HL-60 (cell line): ENCODE measurements around the gene KAT8.
A peak's percentile ranks its signal among the peaks of the same experiment; 100 is the strongest.

ENCODE experiments used
- DNase-seq, 2 experiments: peaks; one replicate each; pipeline ENCODE4 v3.0.0-alpha.2; 2010 to 2020; ENCODE audit warnings: low read depth in 1 of 2, low spot score in 1 of 2
- H3K27ac ChIP-seq: fragments of 250-450 bp; sonication (Bioruptor Pico); replicated peaks from 2 replicates; pipeline ENCODE4 v1.5.1; 2020; ENCODE audit warnings: mild to moderate bottlenecking, moderate library complexity
- H3K27me3 ChIP-seq: fragments of 250-450 bp; sonication (Bioruptor Pico); 2 replicates; pipeline ENCODE4 v1.5.1; 2021; ENCODE audit warnings: mild to moderate bottlenecking, moderate library complexity; ENCODE audit not compliant: insufficient read depth, poor library complexity, severe bottlenecking
- H3K4me3 ChIP-seq: replicated peaks from 2 replicates; pipeline ENCODE4 v1.5.1; 2011; ENCODE audit warnings: mild to moderate bottlenecking, control low read depth, low read length; ENCODE audit not compliant: insufficient read depth
- GABPA ChIP-seq: IDR thresholded peaks from 2 replicates; pipeline ENCODE4 v1.6.1; 2012; ENCODE audit warnings: low read depth
- POLR2AphosphoS5 ChIP-seq: IDR thresholded peaks from 2 replicates; pipeline ENCODE4 v1.6.1; 2012; ENCODE audit warnings: low read depth
- SPI1 ChIP-seq: IDR thresholded peaks from 2 replicates; pipeline ENCODE4 v1.6.1; 2012; ENCODE audit warnings: low read depth, mild to moderate bottlenecking, borderline replicate concordance
- long read RNA-seq: library from polyadenylated mRNA; unstranded; transcript quantifications from one replicate; pipeline ENCODE4 v2.0.0, GENCODE V29; 2020
- TF ChIP-seq, protein P1 (sequence below): IDR thresholded peaks from 2 replicates; pipeline ENCODE4 v1.6.1; 2012; ENCODE audit warnings: low read depth; ENCODE audit not compliant: insufficient replicate concordance
- TF ChIP-seq, protein P2 (sequence below): IDR thresholded peaks from one replicate; pipeline ENCODE4 v1.5.1; 2011; ENCODE audit warnings: low read length, control low read depth, inconsistent platforms; ENCODE audit not compliant: insufficient read depth

KAT8 gene
- long read RNA-seq, transcript KAT8-201 (11 exons, 1,525 nt) = major isoform, 22 of 28 reads
- long read RNA-seq, partial matches to known transcripts = 2 of 28 reads
- long read RNA-seq, other reads (novel, unspliced or antisense) = 2 of 28 reads

DNA sequence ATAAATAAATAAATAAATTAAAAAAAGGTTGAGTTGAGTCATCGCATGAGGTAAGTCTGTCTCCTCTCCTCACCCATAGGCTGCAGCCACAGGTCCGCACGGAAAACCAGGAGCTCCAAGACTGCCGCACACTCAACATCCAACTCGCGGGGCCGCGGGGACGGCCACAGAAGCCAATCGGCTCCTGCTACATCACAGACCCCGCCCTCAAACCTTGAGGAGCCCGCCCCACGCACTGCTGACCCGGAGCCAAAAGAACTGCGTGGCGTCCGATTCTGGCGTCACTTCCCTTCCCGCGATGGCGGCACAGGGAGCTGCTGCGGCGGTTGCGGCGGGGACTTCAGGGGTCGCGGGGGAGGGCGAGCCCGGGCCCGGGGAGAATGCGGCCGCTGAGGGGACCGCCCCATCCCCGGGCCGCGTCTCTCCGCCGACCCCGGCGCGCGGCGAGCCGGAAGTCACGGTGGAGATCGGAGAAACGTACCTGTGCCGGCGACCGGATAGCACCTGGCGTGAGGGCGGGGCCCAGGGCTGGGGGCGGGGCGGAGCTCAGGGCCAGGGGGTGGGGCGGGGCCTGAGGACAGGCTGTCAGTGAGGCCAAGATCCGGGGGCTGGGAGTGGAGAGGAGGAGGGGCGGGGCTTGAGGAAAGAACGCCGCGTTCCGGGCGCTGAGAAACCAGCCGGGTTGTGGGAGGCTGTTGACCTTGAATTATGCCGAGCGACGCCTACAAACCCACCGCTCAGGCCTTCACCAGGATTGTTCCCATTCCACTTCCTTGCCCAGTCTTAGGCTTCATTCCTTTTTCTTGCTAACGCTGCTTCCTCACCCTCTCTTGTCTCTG lies at the start of gene KAT8:
TSS of gene KAT8 (plus strand) at position 281 of the 839 bp plus-strand sequence. CDS start at position 299, 18 bp downstream.
- DNase-seq = peak; percentile 95 to 99
- no peaks in the 10 kb centered on the region for H3K27me3 ChIP-seq
- peak within 1 kb of the TSS; percentile 82 for H3K27ac ChIP-seq
- H3K4me3 ChIP-seq = peak within 1 kb of the TSS; percentile 54
- TF ChIP-seq, protein P1, sequence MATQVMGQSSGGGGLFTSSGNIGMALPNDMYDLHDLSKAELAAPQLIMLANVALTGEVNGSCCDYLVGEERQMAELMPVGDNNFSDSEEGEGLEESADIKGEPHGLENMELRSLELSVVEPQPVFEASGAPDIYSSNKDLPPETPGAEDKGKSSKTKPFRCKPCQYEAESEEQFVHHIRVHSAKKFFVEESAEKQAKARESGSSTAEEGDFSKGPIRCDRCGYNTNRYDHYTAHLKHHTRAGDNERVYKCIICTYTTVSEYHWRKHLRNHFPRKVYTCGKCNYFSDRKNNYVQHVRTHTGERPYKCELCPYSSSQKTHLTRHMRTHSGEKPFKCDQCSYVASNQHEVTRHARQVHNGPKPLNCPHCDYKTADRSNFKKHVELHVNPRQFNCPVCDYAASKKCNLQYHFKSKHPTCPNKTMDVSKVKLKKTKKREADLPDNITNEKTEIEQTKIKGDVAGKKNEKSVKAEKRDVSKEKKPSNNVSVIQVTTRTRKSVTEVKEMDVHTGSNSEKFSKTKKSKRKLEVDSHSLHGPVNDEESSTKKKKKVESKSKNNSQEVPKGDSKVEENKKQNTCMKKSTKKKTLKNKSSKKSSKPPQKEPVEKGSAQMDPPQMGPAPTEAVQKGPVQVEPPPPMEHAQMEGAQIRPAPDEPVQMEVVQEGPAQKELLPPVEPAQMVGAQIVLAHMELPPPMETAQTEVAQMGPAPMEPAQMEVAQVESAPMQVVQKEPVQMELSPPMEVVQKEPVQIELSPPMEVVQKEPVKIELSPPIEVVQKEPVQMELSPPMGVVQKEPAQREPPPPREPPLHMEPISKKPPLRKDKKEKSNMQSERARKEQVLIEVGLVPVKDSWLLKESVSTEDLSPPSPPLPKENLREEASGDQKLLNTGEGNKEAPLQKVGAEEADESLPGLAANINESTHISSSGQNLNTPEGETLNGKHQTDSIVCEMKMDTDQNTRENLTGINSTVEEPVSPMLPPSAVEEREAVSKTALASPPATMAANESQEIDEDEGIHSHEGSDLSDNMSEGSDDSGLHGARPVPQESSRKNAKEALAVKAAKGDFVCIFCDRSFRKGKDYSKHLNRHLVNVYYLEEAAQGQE = peak; percentile 49
- TF ChIP-seq, protein P2, sequence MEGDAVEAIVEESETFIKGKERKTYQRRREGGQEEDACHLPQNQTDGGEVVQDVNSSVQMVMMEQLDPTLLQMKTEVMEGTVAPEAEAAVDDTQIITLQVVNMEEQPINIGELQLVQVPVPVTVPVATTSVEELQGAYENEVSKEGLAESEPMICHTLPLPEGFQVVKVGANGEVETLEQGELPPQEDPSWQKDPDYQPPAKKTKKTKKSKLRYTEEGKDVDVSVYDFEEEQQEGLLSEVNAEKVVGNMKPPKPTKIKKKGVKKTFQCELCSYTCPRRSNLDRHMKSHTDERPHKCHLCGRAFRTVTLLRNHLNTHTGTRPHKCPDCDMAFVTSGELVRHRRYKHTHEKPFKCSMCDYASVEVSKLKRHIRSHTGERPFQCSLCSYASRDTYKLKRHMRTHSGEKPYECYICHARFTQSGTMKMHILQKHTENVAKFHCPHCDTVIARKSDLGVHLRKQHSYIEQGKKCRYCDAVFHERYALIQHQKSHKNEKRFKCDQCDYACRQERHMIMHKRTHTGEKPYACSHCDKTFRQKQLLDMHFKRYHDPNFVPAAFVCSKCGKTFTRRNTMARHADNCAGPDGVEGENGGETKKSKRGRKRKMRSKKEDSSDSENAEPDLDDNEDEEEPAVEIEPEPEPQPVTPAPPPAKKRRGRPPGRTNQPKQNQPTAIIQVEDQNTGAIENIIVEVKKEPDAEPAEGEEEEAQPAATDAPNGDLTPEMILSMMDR = no peak
- TF ChIP-seq SPI1 = peak; percentile 61; the same call in 1 of the 2 replicates
- TF ChIP-seq POLR2AphosphoS5 = peak; percentile 84; the same call in 1 of the 2 replicates
- TF ChIP-seq GABPA = peak; percentile 96

DNA sequence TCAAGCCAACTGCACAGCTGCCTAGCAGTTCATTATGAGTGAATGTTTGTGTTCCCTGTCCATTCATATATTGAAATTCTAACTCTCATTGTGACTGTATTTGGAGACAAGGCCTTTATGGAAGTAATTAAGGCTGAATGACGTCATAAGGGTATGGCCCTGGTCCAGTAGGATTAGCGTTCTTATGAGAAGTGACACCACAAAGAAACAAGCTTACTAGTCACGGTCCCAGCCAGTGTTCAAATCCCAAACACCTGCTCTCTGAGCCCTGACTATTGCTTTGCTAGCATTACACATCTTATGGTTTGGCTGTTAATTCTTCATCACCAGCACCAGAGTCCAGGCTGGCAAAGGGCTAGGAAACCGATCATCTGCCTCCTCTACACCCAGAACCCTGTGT lies 45.6 kb upstream of the KAT8 start:
- no peaks in the 10 kb centered on the region for H3K27me3 ChIP-seq
- peak overlapping the region; percentile 88 for H3K27ac ChIP-seq
- no peak for DNase-seq
- TF ChIP-seq, protein P1 = no peak
- TF ChIP-seq, protein P2 = no peak
- no peak for TF ChIP-seq GABPA
- TF ChIP-seq POLR2AphosphoS5 = no peak
- no peak for TF ChIP-seq SPI1
- H3K4me3 ChIP-seq = peak overlapping the region; percentile 94

DNA sequence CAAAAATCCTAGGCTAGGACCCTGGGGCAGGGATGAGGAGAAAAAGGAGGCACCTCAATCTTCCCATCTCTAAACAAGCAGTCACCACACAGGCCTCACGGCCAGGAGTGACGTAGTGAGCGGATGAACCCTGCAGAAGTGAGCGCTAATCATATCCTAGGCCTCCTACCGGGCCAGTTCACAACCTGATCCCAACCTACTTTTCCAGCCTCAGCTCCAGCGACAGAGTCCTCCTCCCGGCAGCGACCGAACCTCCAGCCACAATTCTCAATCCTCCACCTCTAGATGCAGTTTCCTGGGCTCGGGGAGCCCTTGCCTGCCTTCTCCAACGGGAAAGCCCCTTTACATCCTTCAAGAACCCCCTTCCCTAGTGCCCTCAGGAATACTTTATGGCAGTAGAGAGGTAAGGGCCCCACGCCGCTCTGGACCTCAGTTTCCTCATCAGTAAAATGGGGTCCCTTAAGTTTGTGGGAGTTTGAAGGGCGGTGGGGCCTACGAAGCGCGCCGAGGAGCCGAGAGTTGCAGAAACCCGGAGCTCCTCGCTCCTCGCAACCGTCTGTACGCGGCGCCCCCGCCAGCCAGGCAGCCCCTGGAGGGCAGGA lies 44.8 kb upstream of the KAT8 start:
- Histone ChIP-seq H3K4me3 (peak overlapping the region; percentile 94), H3K27ac (peak overlapping the region; percentile 88)
- DNase-seq = peak; percentile 63 to 68

More for the DNA sequence above, 44.8 kb upstream of the KAT8 start:
- TF ChIP-seq, protein P1 = no peak
- TF ChIP-seq POLR2AphosphoS5 (no peak), GABPA (no peak), SPI1 (no peak)
- TF ChIP-seq, protein P2 = no peak
- no peaks in the 10 kb centered on the region for H3K27me3 ChIP-seq
